KMS-11 (cell line): ENCODE results near the gene CDX2.

Source experiments
- H2AFZ ChIP-seq: fragments of 200-600 bp; sonication (generic); 2 replicates; pipeline ENCODE4 v1.6.1; 2016; ENCODE audit warnings: antibody characterized with exemption, mixed run types, low read depth
- H3K27ac ChIP-seq: fragments of 200-600 bp; sonication (generic); 2 replicates; pipeline ENCODE4 v1.6.1; 2016; ENCODE audit warnings: mild to moderate bottlenecking, mixed run types
- H3K27me3 ChIP-seq: fragments of 200-600 bp; sonication (generic); 2 replicates; pipeline ENCODE4 v1.6.1; 2017; ENCODE audit warnings: mild to moderate bottlenecking, low read depth, mixed run types, moderate library complexity; ENCODE audit not compliant: insufficient read depth
- H3K36me3 ChIP-seq: fragments of 200-600 bp; sonication (generic); 2 replicates; pipeline ENCODE4 v1.6.1; 2017; ENCODE audit warnings: mild to moderate bottlenecking, mixed run types; ENCODE audit not compliant: insufficient read depth
- H3K4me1 ChIP-seq: fragments of 200-600 bp; sonication (generic); 2 replicates; pipeline ENCODE4 v1.6.1; 2016; ENCODE audit warnings: mild to moderate bottlenecking, low read depth, mixed run types; ENCODE audit not compliant: poor library complexity, severe bottlenecking
- H3K4me2 ChIP-seq: fragments of 200-600 bp; sonication (generic); 2 replicates; pipeline ENCODE4 v1.7.0; 2016; ENCODE audit warnings: mild to moderate bottlenecking, mixed run types
- H3K4me3 ChIP-seq: fragments of 200-600 bp; sonication (generic); IDR thresholded peaks from 2 replicates; pipeline ENCODE4 v1.6.1; 2017; ENCODE audit warnings: low read depth, low read length, mixed read lengths; ENCODE audit not compliant: insufficient read depth
- H3K79me2 ChIP-seq: fragments of 200-600 bp; sonication (generic); 2 replicates; pipeline ENCODE4 v1.6.1; 2016; ENCODE audit warnings: low read depth, mixed run types; ENCODE audit not compliant: insufficient read depth
- H3K9ac ChIP-seq: fragments of 200-600 bp; sonication (generic); 2 replicates; pipeline ENCODE4 v1.6.1; 2016; ENCODE audit warnings: mild to moderate bottlenecking, mixed run types
- H4K20me1 ChIP-seq: fragments of 200-600 bp; sonication (generic); 2 replicates; pipeline ENCODE4 v1.6.1; 2016; ENCODE audit warnings: mild to moderate bottlenecking, mixed run types; ENCODE audit not compliant: insufficient read depth
- CTCF ChIP-seq: fragments of 200-600 bp; sonication (generic); conservative IDR thresholded peaks from 2 replicates; pipeline ENCODE4 v1.6.1; 2017; ENCODE audit warnings: low read depth, mild to moderate bottlenecking, antibody characterized with exemption, low read length, moderate library complexity, mixed read lengths

The CDX2 gene

GRCh38 chr13:27967203-27967735 lies 1.8 kb downstream of the CDX2 start:
- no peaks in the 10 kb centered on the region for H4K20me1 ChIP-seq
- no peaks in the 10 kb centered on the region for H3K79me2 ChIP-seq
- H3K4me3 ChIP-seq = no peak overlapping the region
- H3K4me1 ChIP-seq = no peaks in the 10 kb centered on the region
- no peak overlapping the region for H3K9ac ChIP-seq
- no peaks in the 10 kb centered on the region for H3K36me3 ChIP-seq
- no peak for TF ChIP-seq CTCF
- no peak overlapping the region for H2AFZ ChIP-seq
- no peak overlapping the region for H3K27ac ChIP-seq
- H3K4me2 ChIP-seq = no peak overlapping the region
- H3K27me3 ChIP-seq = no peaks in the 10 kb centered on the region

- no peak overlapping the region for H3K9ac ChIP-seq
- no peak for TF ChIP-seq CTCF
Observed at GRCh38 chr13:27966641-27967202, 2.4 kb downstream of the CDX2 start.

GRCh38 chr13:27965740-27966640 lies 3.1 kb downstream of the CDX2 start:
- H3K4me2 ChIP-seq = no peak overlapping the region
- no peaks in the 10 kb centered on the region for H3K27me3 ChIP-seq
- H3K9ac ChIP-seq = no peak overlapping the region
- H3K27ac ChIP-seq = no peak overlapping the region
- H3K4me3 ChIP-seq = no peak overlapping the region
- no peaks in the 10 kb centered on the region for H3K4me1 ChIP-seq
- no peak overlapping the region for H2AFZ ChIP-seq
- no peaks in the 10 kb centered on the region for H4K20me1 ChIP-seq
- H3K36me3 ChIP-seq = no peaks in the 10 kb centered on the region
- TF ChIP-seq CTCF = no peak
- no peaks in the 10 kb centered on the region for H3K79me2 ChIP-seq

More at GRCh38 chr13:27966641-27967202, 2.4 kb downstream of the CDX2 start:
- no peaks in the 10 kb centered on the region for H3K79me2 ChIP-seq
- H3K4me1 ChIP-seq = no peaks in the 10 kb centered on the region
- H3K27ac ChIP-seq = no peak overlapping the region
- H3K4me2 ChIP-seq = no peak overlapping the region
- H3K36me3 ChIP-seq = no peaks in the 10 kb centered on the region
- H3K27me3 ChIP-seq = no peaks in the 10 kb centered on the region
- H3K4me3 ChIP-seq = no peak overlapping the region
- H4K20me1 ChIP-seq = no peaks in the 10 kb centered on the region
- H2AFZ ChIP-seq = no peak overlapping the region

- no peak overlapping the region for H2AFZ ChIP-seq
- no peak overlapping the region for H3K27ac ChIP-seq
- no peaks in the 10 kb centered on the region for H4K20me1 ChIP-seq
- H3K9ac ChIP-seq = no peak overlapping the region
- H3K27me3 ChIP-seq = no peaks in the 10 kb centered on the region
- no peaks in the 10 kb centered on the region for H3K36me3 ChIP-seq
- H3K79me2 ChIP-seq = no peaks in the 10 kb centered on the region
- no peak overlapping the region for H3K4me2 ChIP-seq
- no peaks in the 10 kb centered on the region for H3K4me1 ChIP-seq
- TF ChIP-seq CTCF = no peak
- no peak overlapping the region for H3K4me3 ChIP-seq
Observed at GRCh38 chr13:27965343-27965739, 3.8 kb downstream of the CDX2 start.
